ENCODE data around the gene COMMD2. TPM values are rescaled to one million over a fixed set of nuclear protein-coding genes. Genes with fewer than 3 reads are reported as not detected.

The COMMD2 gene
- total RNA-seq, 1 donor from 2014 or later: 41.5 TPM

GRCh38 chr3:149771652-149772271 is 19.5 kb upstream of the COMMD2 start:
- TF ChIP-seq CTCF (IDR thresholded peaks at IDR 0.05): peak; percentile 37
- H3K9me3 Mint-ChIP-seq: no peaks in the 10 kb centered on the region
- intact Hi-C loops (cut with micrococcal nuclease): loop anchor here (1.0 kb wide), 2 partner anchors 202 to 259 kb away; no protein-coding TSS in a partner anchor
- ATAC-seq (ENCODE audit: low read depth) (peak; percentile 54), DNase-seq (no peak)
- H3K27ac Mint-ChIP-seq: no peak overlapping the region
- no peak overlapping the region for H3K4me3 Mint-ChIP-seq
- H3K36me3 Mint-ChIP-seq (ENCODE audit: low read depth): no peaks in the 10 kb centered on the region
- peaks cover 7% of the 10 kb centered on the region for H3K27me3 Mint-ChIP-seq
- ChIA-PET CTCF (interaction anchor here (0.7 to 4.0 kb wide), 8 partner anchors 11 to 464 kb away, joined by 3 to 34 read pairs (median 10); partner anchors contain the start of gene COMMD2), POLR2A (interaction anchor here (0.7 to 1.4 kb wide), 2 partner anchors 19 to 41 kb away, joined by 3 to 8 read pairs; partner anchors contain the start of genes COMMD2 and RNF13)
- H3K4me1 Mint-ChIP-seq: no peaks in the 10 kb centered on the region

GRCh38 chr3:149770246-149770645 is 18.0 kb upstream of the COMMD2 start:
- Mint-ChIP-seq H3K36me3 (ENCODE audit: low read depth) (no peaks in the 10 kb centered on the region), H3K9me3 (no peaks in the 10 kb centered on the region), H3K27me3 (peaks cover 7% of the 10 kb centered on the region), H3K4me1 (no peaks in the 10 kb centered on the region), H3K27ac (no peak overlapping the region), H3K4me3 (no peak overlapping the region)
- DNase-seq (no peak), ATAC-seq (ENCODE audit: low read depth) (no peak)
- ChIA-PET POLR2A (no interaction called here), CTCF (interaction anchor here (1.0 to 4.0 kb wide), 6 partner anchors 10 to 201 kb away, joined by 3 to 34 read pairs (median 8); partner anchors contain the start of gene COMMD2)
- TF ChIP-seq CTCF (IDR thresholded peaks at IDR 0.05): no peak
- intact Hi-C loops (cut with micrococcal nuclease): no loop called here

- no peaks in the 10 kb centered on the region for H3K4me1 Mint-ChIP-seq
- ChIA-PET POLR2A (no interaction called here), CTCF (interaction anchor here (1.0 to 4.0 kb wide), 3 partner anchors 8 to 39 kb away, joined by 3 to 34 read pairs (median 26); partner anchors contain the start of gene COMMD2)
- no peak for TF ChIP-seq CTCF (IDR thresholded peaks at IDR 0.05)
- H3K4me3 Mint-ChIP-seq: no peak overlapping the region
- intact Hi-C loops (cut with micrococcal nuclease): no loop called here
- H3K27me3 Mint-ChIP-seq: peaks cover 14% of the 10 kb centered on the region
- no peak for ATAC-seq (ENCODE audit: low read depth)
- no peaks in the 10 kb centered on the region for H3K36me3 Mint-ChIP-seq (ENCODE audit: low read depth)
- H3K9me3 Mint-ChIP-seq: no peaks in the 10 kb centered on the region
- no peak overlapping the region for H3K27ac Mint-ChIP-seq
- DNase-seq: no peak
These were observed 16.4 kb upstream of the COMMD2 start for GRCh38 chr3:149768704-149769103.

- Mint-ChIP-seq H3K4me1 (no peaks in the 10 kb centered on the region), H3K4me3 (no peak overlapping the region), H3K27ac (no peak overlapping the region), H3K27me3 (peaks cover 14% of the 10 kb centered on the region), H3K9me3 (no peaks in the 10 kb centered on the region), H3K36me3 (ENCODE audit: low read depth) (no peaks in the 10 kb centered on the region)
- no peak for ATAC-seq (ENCODE audit: low read depth)
- ChIA-PET POLR2A (no interaction called here), CTCF (interaction anchor here (0.8 to 3.7 kb wide), 4 partner anchors 9 to 199 kb away, joined by 3 to 40 read pairs (median 14); partner anchors contain the start of gene COMMD2)
- DNase-seq: no peak
- intact Hi-C loops (cut with micrococcal nuclease): no loop called here
- no peak for TF ChIP-seq CTCF (IDR thresholded peaks at IDR 0.05)
These were observed 15.4 kb upstream of the COMMD2 start for GRCh38 chr3:149767720-149768119.

GRCh38 chr3:149765762-149766334 is 13.6 kb upstream of the COMMD2 start:
- POLR2A ChIA-PET: interaction anchor here (1.0 kb wide), 1 partner anchor 42 kb away, joined by 4 read pairs; no protein-coding TSS in a partner anchor
- TF ChIP-seq CTCF (IDR thresholded peaks at IDR 0.05): no peak
- H3K27me3 Mint-ChIP-seq: peaks cover 12% of the 10 kb centered on the region
- ATAC-seq (ENCODE audit: low read depth): no peak
- H3K9me3 Mint-ChIP-seq: no peaks in the 10 kb centered on the region
- H3K4me3 Mint-ChIP-seq: no peak overlapping the region
- no peak for DNase-seq
- H3K36me3 Mint-ChIP-seq (ENCODE audit: low read depth): no peaks in the 10 kb centered on the region
- no peak overlapping the region for H3K27ac Mint-ChIP-seq
- CTCF ChIA-PET: interaction anchor here (0.6 to 3.7 kb wide), 16 partner anchors 10 to 455 kb away, joined by 3 to 40 read pairs (median 4); partner anchors contain the start of gene COMMD2
- H3K4me1 Mint-ChIP-seq: no peaks in the 10 kb centered on the region
- intact Hi-C loops (cut with micrococcal nuclease): loop anchor here (1.0 kb wide), 5 partner anchors 42 to 455 kb away; no protein-coding TSS in a partner anchor
